ENCODE measurements around the gene ANTXR1.

- TF ChIP-seq CTCF (conservative IDR thresholded peaks at IDR 0.05; ENCODE audit: low read depth, low read length) (no peak), EZH2 (IDR thresholded peaks at IDR 0.05; ENCODE audit: borderline replicate concordance, low read depth, low read length, poor library complexity, severe bottlenecking) (no peak)
These were observed 37.8 kb downstream of the ANTXR1 start for GRCh38 chr2:69050802-69051201.

Measured in A673 (cell line).